MCF 10A (cell line): ENCODE data around the gene ULK3. TPM values are rescaled to one million over a fixed set of nuclear protein-coding genes. Genes with fewer than 3 reads are reported as not detected.

Experiments
- BruUV-seq: library from RNA; stranded (reverse); fragments of 400-500 nt; replicated peaks from 2 replicates; lab custom pipeline; 2021; lab: Mats Ljungman, UMichigan
- CTCF ChIA-PET: fragments of 300-600 bp; sonication (Branson Sonifier 250); formaldehyde crosslinking; extraction: SDS; loops from one replicate; lab custom pipeline; 2021; ENCODE audit warnings: antibody characterized with exemption, inconsistent platforms; lab: Yijun Ruan, JAX
- POLR2A ChIA-PET: fragments of 300-600, 350-650 bp; sonication (Branson Sonifier 250); formaldehyde crosslinking; extraction: SDS; loops from one replicate; lab custom pipeline; 2020; ENCODE audit warnings: antibody characterized with exemption, inconsistent platforms; lab: Yijun Ruan, JAX
- DNase-seq: peaks from one replicate; pipeline ENCODE4 v3.0.0-alpha.2; 2018; ENCODE audit not compliant: unreplicated experiment
- H3K27ac Mint-ChIP-seq: one replicate; pipeline ENCODE4 v1.8.0; 2022; ENCODE audit warnings: mild to moderate bottlenecking, low read depth, mixed read lengths; ENCODE audit not compliant: unreplicated experiment
- H3K27me3 Mint-ChIP-seq: one replicate; pipeline ENCODE4 v1.8.0; 2022; ENCODE audit warnings: mixed read lengths; ENCODE audit not compliant: insufficient read depth, unreplicated experiment
- H3K36me3 Mint-ChIP-seq: one replicate; pipeline ENCODE4 v1.8.0; 2022; ENCODE audit warnings: mild to moderate bottlenecking, moderate library complexity, mixed read lengths; ENCODE audit not compliant: insufficient read depth, unreplicated experiment
- H3K4me1 Mint-ChIP-seq: one replicate; pipeline ENCODE4 v1.8.0; 2022; ENCODE audit warnings: mixed read lengths; ENCODE audit not compliant: insufficient read depth, unreplicated experiment
- H3K4me3 Mint-ChIP-seq: one replicate; pipeline ENCODE4 v1.8.0; 2022; ENCODE audit warnings: mild to moderate bottlenecking, moderate library complexity, mixed read lengths; ENCODE audit not compliant: unreplicated experiment
- H3K9me3 Mint-ChIP-seq: one replicate; pipeline ENCODE4 v1.8.0; 2022; ENCODE audit warnings: mixed read lengths; ENCODE audit not compliant: unreplicated experiment
- intact Hi-C: fragments of 100-400 bp; cut with micrococcal nuclease; formaldehyde crosslinking; loops from 2 replicates; pipeline ENCODE4 v1.14.1; 2022
- total RNA-seq: library from RNA; stranded (reverse); gene quantifications from 2 replicates; pipeline ENCODE4 v1.2.3, GENCODE V29; 2022
- TF ChIP-seq, protein P1 (sequence below): fragments of 200-600 bp; IDR thresholded peaks from one replicate; pipeline ENCODE4 v1.8.0; 2022; ENCODE audit warnings: antibody characterized with exemption, mild to moderate bottlenecking; ENCODE audit not compliant: unreplicated experiment

Gene ULK3
- total RNA-seq, 1 experiment from 2014 or later: 27.6 TPM

DNA sequence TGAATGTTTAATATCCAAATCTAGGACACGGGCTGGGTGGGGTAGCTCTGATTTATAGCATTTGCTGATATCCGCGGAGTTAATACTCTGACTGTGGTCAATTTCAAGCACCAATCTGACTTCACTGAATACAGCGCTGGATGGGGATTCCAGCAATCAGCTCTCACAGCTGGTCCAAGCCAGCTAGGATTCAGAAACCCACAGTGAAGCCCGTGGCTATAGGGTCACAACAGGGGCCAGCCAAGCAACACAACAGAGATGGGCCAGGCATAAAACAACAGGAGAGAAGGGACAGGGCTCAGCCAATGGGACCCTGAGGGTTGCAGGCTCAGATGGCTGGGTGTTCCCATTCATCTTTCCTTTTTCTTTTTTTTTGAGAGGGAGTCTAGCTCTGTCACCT is 35.7 kb downstream of the ULK3 start:
- no peak overlapping the region for H3K27ac Mint-ChIP-seq
- DNase-seq: no peak
- ChIA-PET CTCF (interaction anchor here (0.6 to 2.0 kb wide), 6 partner anchors 10 to 176 kb away, joined by 3 to 7 read pairs (median 4); partner anchors contain the start of gene CSK), POLR2A (interaction anchor here (1.2 to 1.8 kb wide), 5 partner anchors 7 to 35 kb away, joined by 3 to 5 read pairs (median 4); partner anchors contain the start of genes CSK and ULK3)
- no peaks in the 10 kb centered on the region for H3K9me3 Mint-ChIP-seq
- BruUV-seq: no TSS peak
- no peaks in the 10 kb centered on the region for H3K27me3 Mint-ChIP-seq
- intact Hi-C loops: no loop called here
- TF ChIP-seq, protein P1, sequence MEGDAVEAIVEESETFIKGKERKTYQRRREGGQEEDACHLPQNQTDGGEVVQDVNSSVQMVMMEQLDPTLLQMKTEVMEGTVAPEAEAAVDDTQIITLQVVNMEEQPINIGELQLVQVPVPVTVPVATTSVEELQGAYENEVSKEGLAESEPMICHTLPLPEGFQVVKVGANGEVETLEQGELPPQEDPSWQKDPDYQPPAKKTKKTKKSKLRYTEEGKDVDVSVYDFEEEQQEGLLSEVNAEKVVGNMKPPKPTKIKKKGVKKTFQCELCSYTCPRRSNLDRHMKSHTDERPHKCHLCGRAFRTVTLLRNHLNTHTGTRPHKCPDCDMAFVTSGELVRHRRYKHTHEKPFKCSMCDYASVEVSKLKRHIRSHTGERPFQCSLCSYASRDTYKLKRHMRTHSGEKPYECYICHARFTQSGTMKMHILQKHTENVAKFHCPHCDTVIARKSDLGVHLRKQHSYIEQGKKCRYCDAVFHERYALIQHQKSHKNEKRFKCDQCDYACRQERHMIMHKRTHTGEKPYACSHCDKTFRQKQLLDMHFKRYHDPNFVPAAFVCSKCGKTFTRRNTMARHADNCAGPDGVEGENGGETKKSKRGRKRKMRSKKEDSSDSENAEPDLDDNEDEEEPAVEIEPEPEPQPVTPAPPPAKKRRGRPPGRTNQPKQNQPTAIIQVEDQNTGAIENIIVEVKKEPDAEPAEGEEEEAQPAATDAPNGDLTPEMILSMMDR: no peak
- H3K36me3 Mint-ChIP-seq: peaks cover 18% of the 10 kb centered on the region
- H3K4me3 Mint-ChIP-seq: no peak overlapping the region
- peaks cover 23% of the 10 kb centered on the region for H3K4me1 Mint-ChIP-seq

DNA sequence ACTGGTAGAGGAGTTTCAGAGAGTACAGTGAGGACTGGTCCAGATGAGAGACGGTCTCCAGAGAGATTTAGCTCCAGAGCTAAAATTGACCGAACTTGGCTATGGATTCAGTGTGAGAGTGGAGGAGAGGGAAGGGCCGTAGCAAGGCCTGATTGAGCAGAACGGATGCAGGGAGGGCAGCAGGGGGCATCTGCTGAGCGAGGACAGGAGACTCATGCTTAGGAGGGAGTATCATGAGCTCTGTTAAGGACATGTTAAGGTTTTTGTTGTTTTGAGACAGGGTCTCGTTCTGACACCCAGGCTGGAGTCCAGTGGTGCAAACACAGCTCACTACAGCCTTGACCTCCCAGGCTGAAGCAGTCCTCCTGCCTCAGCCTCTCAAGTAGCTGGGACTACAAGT is 38.0 kb downstream of the ULK3 start:
- DNase-seq: no peak
- Mint-ChIP-seq H3K4me1 (peaks cover 25% of the 10 kb centered on the region), H3K36me3 (peaks cover 34% of the 10 kb centered on the region), H3K9me3 (no peaks in the 10 kb centered on the region), H3K27ac (no peak overlapping the region), H3K27me3 (no peaks in the 10 kb centered on the region), H3K4me3 (no peak overlapping the region)
- ChIA-PET CTCF (interaction anchor here (0.7 to 2.7 kb wide), 6 partner anchors 12 to 97 kb away, joined by 3 to 14 read pairs (median 3); no protein-coding TSS in a partner anchor), POLR2A (interaction anchor here (1.0 kb wide), 1 partner anchor 12 kb away, joined by 5 read pairs; no protein-coding TSS in a partner anchor)
- intact Hi-C loops: no loop called here
- TF ChIP-seq, protein P1: no peak
- BruUV-seq: no TSS peak

DNA sequence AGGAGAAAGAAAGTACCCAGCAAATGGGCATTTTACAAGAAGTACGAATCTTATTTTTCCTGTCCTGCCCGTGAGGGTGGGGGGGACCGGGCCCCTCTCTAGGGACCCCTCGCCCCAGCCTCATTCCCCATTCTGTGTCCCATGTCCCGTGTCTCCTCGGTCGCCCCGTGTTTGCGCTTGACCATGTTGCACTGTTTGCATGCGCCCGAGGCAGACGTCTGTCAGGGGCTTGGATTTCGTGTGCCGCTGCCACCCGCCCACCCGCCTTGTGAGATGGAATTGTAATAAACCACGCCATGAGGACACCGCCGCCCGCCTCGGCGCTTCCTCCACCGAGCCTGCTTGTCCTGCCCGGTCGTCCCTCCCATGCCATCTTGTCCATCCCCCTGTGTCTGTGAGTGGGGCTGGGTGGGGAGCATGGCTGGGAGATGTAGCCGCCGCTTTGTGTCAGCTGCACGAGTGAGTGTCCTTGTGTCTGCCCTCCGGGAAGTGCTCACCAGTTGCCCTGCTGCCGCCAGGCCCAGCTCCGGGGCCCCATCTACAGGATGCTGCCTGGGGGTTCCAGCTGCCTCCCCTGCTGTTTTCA is 40.0 kb downstream of the ULK3 start:
- Mint-ChIP-seq H3K4me3 (no peak overlapping the region), H3K36me3 (peaks cover 42% of the 10 kb centered on the region), H3K4me1 (peaks cover 11% of the 10 kb centered on the region), H3K9me3 (no peaks in the 10 kb centered on the region), H3K27ac (no peak overlapping the region), H3K27me3 (no peaks in the 10 kb centered on the region)
- ChIA-PET POLR2A (interaction anchor here (0.6 to 1.1 kb wide), 2 partner anchors 20 to 32 kb away, joined by 3 read pairs; no protein-coding TSS in a partner anchor), CTCF (interaction anchor here (0.6 to 2.7 kb wide), 2 partner anchors 30 to 31 kb away, joined by 3 to 14 read pairs; no protein-coding TSS in a partner anchor)
- DNase-seq: no peak
- no TSS peak for BruUV-seq
- TF ChIP-seq, protein P1: no peak
- intact Hi-C loops: no loop called here

DNA sequence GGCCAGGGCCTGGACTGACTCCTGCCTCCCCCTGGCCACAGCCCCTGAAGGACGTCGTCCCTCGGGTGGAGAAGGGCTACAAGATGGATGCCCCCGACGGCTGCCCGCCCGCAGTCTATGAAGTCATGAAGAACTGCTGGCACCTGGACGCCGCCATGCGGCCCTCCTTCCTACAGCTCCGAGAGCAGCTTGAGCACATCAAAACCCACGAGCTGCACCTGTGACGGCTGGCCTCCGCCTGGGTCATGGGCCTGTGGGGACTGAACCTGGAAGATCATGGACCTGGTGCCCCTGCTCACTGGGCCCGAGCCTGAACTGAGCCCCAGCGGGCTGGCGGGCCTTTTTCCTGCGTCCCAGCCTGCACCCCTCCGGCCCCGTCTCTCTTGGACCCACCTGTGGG is 40.7 kb downstream of the ULK3 start:
- Mint-ChIP-seq H3K27ac (no peak overlapping the region), H3K27me3 (no peaks in the 10 kb centered on the region), H3K4me1 (peaks cover 8% of the 10 kb centered on the region), H3K36me3 (peaks cover 44% of the 10 kb centered on the region), H3K4me3 (no peak overlapping the region), H3K9me3 (no peaks in the 10 kb centered on the region)
- no TSS peak for BruUV-seq
- no peak for DNase-seq
- ChIA-PET CTCF (interaction anchor here (0.6 to 2.7 kb wide), 3 partner anchors 22 to 31 kb away, joined by 3 to 14 read pairs (median 3); no protein-coding TSS in a partner anchor), POLR2A (no interaction called here)
- TF ChIP-seq, protein P1: no peak
- intact Hi-C loops: no loop called here
